K562 (cell line): Measurements from ENCODE around the gene ASPRV1. TPM values are rescaled to one million over a fixed set of nuclear protein-coding genes. Genes with fewer than 3 reads are reported as not detected.
"Not testable (repeated sequence)": the region's sequence is repeated elsewhere in the genome, so short reads cannot be mapped to it uniquely, and the experiment has no call there.

Source experiments
- ATAC-seq: fragments of 200-7000 bp; cut with Tn5 transposase; 3 replicates; pipeline ENCODE4 v1.9.1; 2020; ENCODE audit warnings: moderate library complexity
- BruUV-seq: library from RNA; stranded (reverse); fragments of 400-500 nt; replicated peaks from 2 replicates; lab custom pipeline; 2021; lab: Mats Ljungman, UMichigan
- CTCF ChIA-PET: fragments of 300-600 bp; formaldehyde crosslinking; extraction: SDS; loops from one replicate; lab custom pipeline; 2021; ENCODE audit warnings: low intra/inter-chr PET ratio; lab: Yijun Ruan, JAX
- POLR2A ChIA-PET: fragments of 300-600, 350-650 bp; sonication (Branson Sonifier 250); formaldehyde crosslinking; extraction: SDS; loops from one replicate; lab custom pipeline; 2021; ENCODE audit warnings: antibody characterized with exemption, inconsistent platforms; lab: Yijun Ruan, JAX
- DNase-seq, 4 experiments: peaks; one replicate each; pipeline versions ENCODE4 v3.0.0 to v3.0.0-alpha.2; 2011 to 2018; ENCODE audit warnings: low spot score in 3 of 4, mixed read lengths in 3 of 4; ENCODE audit errors: extremely low read depth in 1 of 4
- FAIRE-seq: peaks from 2 replicates; lab custom pipeline; 2011; peaks lifted over from hg19 to GRCh38; lab: Jason Lieb, UNC
- H2AFZ ChIP-seq: 2 replicates; pipeline ENCODE4 v1.6.0; 2011; ENCODE audit warnings: low read depth, low read length, control low read depth, inconsistent platforms
- H3K27ac ChIP-seq: fragments of 200-600 bp; 3 replicates; pipeline ENCODE4 v1.8.0; 2011; ENCODE audit warnings: low read depth, mild to moderate bottlenecking, control low read depth, inconsistent platforms, low read length, moderate library complexity, mixed read lengths; ENCODE audit errors: extremely low read depth
- H3K27me3 ChIP-seq, 2 experiments: fragments of 300-600 bp in 1 of 2; 2 replicates in 1 of 2; 3 replicates in 1 of 2; pipeline versions ENCODE4 v1.6.0 to v1.8.0; 2011; ENCODE audit warnings: inconsistent platforms in 2 of 2, low read length in 2 of 2, mild to moderate bottlenecking in 1 of 2, mixed read lengths in 1 of 2, moderate library complexity in 1 of 2; ENCODE audit not compliant: control insufficient read depth in 2 of 2, insufficient read depth in 2 of 2
- H3K36me3 ChIP-seq: fragments of 300-600 bp; 3 replicates; pipeline ENCODE4 v1.8.0; 2011; ENCODE audit warnings: mild to moderate bottlenecking, low read length, inconsistent platforms; ENCODE audit not compliant: control insufficient read depth, insufficient read depth
- H3K4me1 ChIP-seq, 2 experiments: fragments of 200-600 bp in 1 of 2; replicated peaks in 1 of 2; 2 replicates in 1 of 2; 3 replicates in 1 of 2; pipeline versions ENCODE4 v1.5.1 to v1.8.0; 2011; ENCODE audit warnings: inconsistent platforms in 2 of 2, low read length in 2 of 2, mild to moderate bottlenecking in 1 of 2, mixed read lengths in 1 of 2, moderate library complexity in 1 of 2; ENCODE audit not compliant: control insufficient read depth in 2 of 2, insufficient read depth in 2 of 2
- H3K4me2 ChIP-seq: 2 replicates; pipeline ENCODE4 v1.6.1; 2011; ENCODE audit warnings: low read length, control low read depth, inconsistent platforms, mixed read lengths; ENCODE audit not compliant: insufficient read depth
- H3K4me3 ChIP-seq: fragments of 200-600 bp; sonication (generic), shearing (Covaris generic); 2 replicates; pipeline ENCODE4 v1.5.1; 2016; ENCODE audit warnings: control low read depth, inconsistent platforms
- H3K79me2 ChIP-seq: fragments of 200-600 bp; 3 replicates; pipeline ENCODE4 v1.8.0; 2011; ENCODE audit warnings: low read length, inconsistent platforms; ENCODE audit not compliant: control insufficient read depth, insufficient read depth
- H3K9ac ChIP-seq, 2 experiments: 2 replicates each; pipeline versions ENCODE4 v1.6.0 to v1.6.1; 2011; ENCODE audit warnings: low read depth in 2 of 2, low read length in 2 of 2, control low read depth in 1 of 2, inconsistent platforms in 1 of 2, mild to moderate bottlenecking in 1 of 2, mixed read lengths in 1 of 2; ENCODE audit not compliant: insufficient read depth in 1 of 2
- H3K9me1 ChIP-seq: one replicate; pipeline ENCODE4 v1.6.0; 2011; ENCODE audit warnings: inconsistent platforms, mild to moderate bottlenecking, low read length, moderate library complexity; ENCODE audit not compliant: control insufficient read depth, insufficient read depth
- H3K9me3 ChIP-seq: replicated peaks from 2 replicates; pipeline ENCODE4 v1.5.1; 2011; ENCODE audit warnings: low read depth, low read length, inconsistent platforms; ENCODE audit not compliant: control insufficient read depth, insufficient read depth
- H4K20me1 ChIP-seq: replicated peaks from 2 replicates; pipeline ENCODE4 v1.6.1; 2011; ENCODE audit warnings: low read length, inconsistent platforms, mixed read lengths; ENCODE audit not compliant: control insufficient read depth, insufficient read depth
- CCAR2 ChIP-seq: fragments of 200-400 bp; formaldehyde crosslinking; IDR thresholded peaks from 2 replicates; pipeline ENCODE4 v1.6.1; 2017; ENCODE audit warnings: mild to moderate bottlenecking, low read depth, low read length
- CREBBP ChIP-seq: IDR thresholded peaks from one replicate; pipeline ENCODE4 v1.6.1; 2012; ENCODE audit warnings: low read depth, mild to moderate bottlenecking, control low read depth, inconsistent platforms, low read length
- FOXA1 ChIP-seq: fragments of 450-650 bp; IDR thresholded peaks from 2 replicates; pipeline ENCODE4 v1.6.1; 2016; ENCODE audit warnings: mild to moderate bottlenecking, borderline replicate concordance
- HOXB6 ChIP-seq: fragments of 250-450 bp; sonication (Bioruptor Pico); IDR thresholded peaks from 2 replicates; pipeline ENCODE4 v1.5.1; 2022; ENCODE audit warnings: mild to moderate bottlenecking, borderline replicate concordance
- KDM4B ChIP-seq, 2 experiments: fragments of 450-650 bp in 1 of 2; sonication (generic) in 1 of 2; IDR thresholded peaks; 2 replicates each; pipeline ENCODE4 v1.6.1; 2016 to 2017; ENCODE audit warnings: borderline replicate concordance in 2 of 2, antibody characterized with exemption in 1 of 2, low read depth in 1 of 2, mild to moderate bottlenecking in 1 of 2
- ZNF57 ChIP-seq: fragments of 450-650 bp; formaldehyde crosslinking; IDR thresholded peaks from 2 replicates; pipeline ENCODE4 v1.4.0; 2020; ENCODE audit warnings: mild to moderate bottlenecking, moderate library complexity
- ZZZ3 ChIP-seq: fragments of 450-650 bp; IDR thresholded peaks from 2 replicates; pipeline ENCODE4 v1.6.1; 2016; ENCODE audit warnings: antibody characterized with exemption, mild to moderate bottlenecking, moderate library complexity
- WGBS: fragments of 100-300 bp; shearing (Covaris generic); methylation state at CpG from one replicate; pipeline ENCODE4 v1.1.6; 2016; ENCODE audit warnings: low coverage, mixed read lengths; ENCODE audit not compliant: insufficient coverage; ENCODE audit errors: missing lambda C conversion rate; 5-methylcytosine and 5-hydroxymethylcytosine counted together
- in situ Hi-C: fragments of 300-500 bp; cut with MboI; formaldehyde crosslinking; loops from 4 replicates; pipeline ENCODE4 v1.15.0; 2018; ENCODE audit warnings: inconsistent platforms, mixed read lengths
- intact Hi-C: fragments of 100-400 bp; cut with micrococcal nuclease; formaldehyde crosslinking; loops from 2 replicates; pipeline ENCODE4 v1.14.2; 2022
- polyA plus RNA-seq, 8 experiments: library from polyadenylated mRNA; depleted of rRNA in 4 of 8; stranded (reverse) in 5 of 8; unstranded in 3 of 8; fragments of >200 nt; fragmentation: Nextera tagmentation in 2 of 8; fragmentation: Illumina TruSeq in 1 of 8; extraction: Ambion mirVana in 2 of 8; extraction: Trizol in 1 of 8; gene quantifications; 2 replicates each; pipeline versions ENCODE4 v1.2.1 to v1.2.3, GENCODE V29; 2011 to 2014; ENCODE audit warnings: inconsistent platforms in 1 of 8, missing spikeins in 1 of 8
- total RNA-seq, 7 experiments: library from RNA; depleted of rRNA in 6 of 7; stranded (reverse); fragments of >200 nt in 6 of 7; fragmentation: Illumina TruSeq in 2 of 7; extraction: Trizol in 2 of 7; gene quantifications; 2 replicates each; pipeline versions ENCODE4 v1.2.1 to v1.2.3, GENCODE V29; 2011 to 2021; ENCODE audit warnings: low replicate concordance in 1 of 7
- TF ChIP-seq, protein P1 (sequence below): fragments of 450-650 bp; IDR thresholded peaks from 2 replicates; pipeline ENCODE4 v1.6.1; 2017; ENCODE audit warnings: antibody characterized with exemption, mild to moderate bottlenecking

Gene ASPRV1
- total and polyA plus RNA-seq, 9 of the 15 experiments (the other 6 are each of a cell fraction or from before 2014, with no cell fraction given) = 0.17 to 0.72 (median 0.47) TPM; not detected in 1

DNA sequence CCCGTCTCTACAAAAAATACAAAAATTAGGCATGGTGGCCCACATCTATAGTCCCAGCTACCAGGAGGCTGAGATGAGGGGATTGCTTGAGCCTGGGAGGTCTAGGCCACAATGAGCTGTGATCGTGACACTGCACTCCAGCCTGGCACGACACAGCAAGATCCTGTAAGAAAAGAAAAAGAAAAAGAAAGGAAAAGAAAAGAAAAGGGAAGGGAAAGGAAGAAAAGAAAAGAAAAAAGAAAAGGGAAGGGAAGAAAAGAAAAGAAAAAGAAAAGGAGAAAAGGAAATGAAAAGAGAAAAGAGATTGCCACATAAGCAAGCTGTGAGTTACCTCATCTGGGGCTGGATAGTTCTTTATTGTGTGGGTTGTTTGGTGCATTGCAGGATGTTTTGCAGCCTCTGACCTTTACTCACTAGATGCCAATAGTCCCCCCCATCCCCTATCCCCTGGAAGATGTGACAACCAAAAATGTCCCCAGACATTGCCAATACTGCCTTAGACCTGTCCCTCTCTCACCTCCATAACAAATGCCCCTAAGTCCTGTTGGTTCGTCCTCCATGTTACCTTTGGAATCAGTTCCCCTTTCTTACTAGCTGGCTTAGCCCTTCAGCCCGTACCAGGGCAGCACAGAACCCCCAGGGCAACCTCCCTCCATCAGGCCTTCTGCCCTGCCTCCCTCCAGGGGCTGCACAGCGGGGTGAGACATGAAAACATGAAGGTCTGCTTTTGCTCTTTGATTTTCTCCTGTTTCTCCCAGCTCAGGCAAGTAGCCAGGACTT lies 8.9 kb downstream of the ASPRV1 start (continued):
- TF ChIP-seq FOXA1 (no peak), ZNF57 (no peak)

GRCh38 chr2:69950671-69951070 lies 10.8 kb downstream of the ASPRV1 start:
- H3K27ac ChIP-seq, DNase-seq, H3K9ac ChIP-seq, FAIRE-seq, H3K9me3 ChIP-seq, intact Hi-C loops, BruUV-seq, H3K36me3 ChIP-seq, H3K27me3 ChIP-seq, CTCF ChIA-PET, H3K4me3 ChIP-seq, in situ Hi-C loops, H4K20me1 ChIP-seq, H2AFZ ChIP-seq, H3K4me2 ChIP-seq, ATAC-seq, H3K9me1 ChIP-seq, H3K79me2 ChIP-seq: not testable (repeated sequence)
- WGBS = 80% methylated on average over 3 of the region's 3 CpGs
- peaks cover 23 to 34% of the 10 kb centered on the region in 2 experiments for H3K4me1 ChIP-seq
- POLR2A ChIA-PET = interaction anchor here (1.3 kb wide), 1 partner anchor 19 kb away, joined by 3 read pairs; no protein-coding TSS in a partner anchor

- H3K9me3 ChIP-seq = no peaks in the 10 kb centered on the region
- no peak for ATAC-seq
- no peak for FAIRE-seq
- intact Hi-C loops = no loop called here
- H3K36me3 ChIP-seq = no peaks in the 10 kb centered on the region
- no peak overlapping the region for H3K4me3 ChIP-seq
- no peaks in the 10 kb centered on the region for H3K9me1 ChIP-seq
- no peaks in the 10 kb centered on the region for H3K79me2 ChIP-seq
- no peak overlapping the region for H2AFZ ChIP-seq
- H3K27ac ChIP-seq = no peak overlapping the region
- no peak overlapping the region for H3K9ac ChIP-seq
- no peak overlapping the region for H3K4me2 ChIP-seq
- H3K27me3 ChIP-seq = no peaks in the 10 kb centered on the region
- POLR2A ChIA-PET = interaction anchor here (1.3 kb wide), 1 partner anchor 18 kb away, joined by 3 read pairs; no protein-coding TSS in a partner anchor
- no peaks in the 10 kb centered on the region for H4K20me1 ChIP-seq
- CTCF ChIA-PET = no interaction called here
- H3K4me1 ChIP-seq = peaks cover 24 to 34% of the 10 kb centered on the region in 2 experiments
- in situ Hi-C loops = no loop called here
- 47% methylated on average over 5 of the region's 5 CpGs for WGBS
- no TSS peak for BruUV-seq
- no peak for DNase-seq
- TF ChIP-seq HOXB6 (CRISPR knock-in tag) (no peak), CCAR2 (no peak), CREBBP (no peak), ZZZ3 (no peak), KDM4B (IDR thresholded peaks at IDR 0.05; ENCODE audit: borderline replicate concordance in 2 of 2, low read depth in 1 of 2) (no peak)
- TF ChIP-seq, protein P1, sequence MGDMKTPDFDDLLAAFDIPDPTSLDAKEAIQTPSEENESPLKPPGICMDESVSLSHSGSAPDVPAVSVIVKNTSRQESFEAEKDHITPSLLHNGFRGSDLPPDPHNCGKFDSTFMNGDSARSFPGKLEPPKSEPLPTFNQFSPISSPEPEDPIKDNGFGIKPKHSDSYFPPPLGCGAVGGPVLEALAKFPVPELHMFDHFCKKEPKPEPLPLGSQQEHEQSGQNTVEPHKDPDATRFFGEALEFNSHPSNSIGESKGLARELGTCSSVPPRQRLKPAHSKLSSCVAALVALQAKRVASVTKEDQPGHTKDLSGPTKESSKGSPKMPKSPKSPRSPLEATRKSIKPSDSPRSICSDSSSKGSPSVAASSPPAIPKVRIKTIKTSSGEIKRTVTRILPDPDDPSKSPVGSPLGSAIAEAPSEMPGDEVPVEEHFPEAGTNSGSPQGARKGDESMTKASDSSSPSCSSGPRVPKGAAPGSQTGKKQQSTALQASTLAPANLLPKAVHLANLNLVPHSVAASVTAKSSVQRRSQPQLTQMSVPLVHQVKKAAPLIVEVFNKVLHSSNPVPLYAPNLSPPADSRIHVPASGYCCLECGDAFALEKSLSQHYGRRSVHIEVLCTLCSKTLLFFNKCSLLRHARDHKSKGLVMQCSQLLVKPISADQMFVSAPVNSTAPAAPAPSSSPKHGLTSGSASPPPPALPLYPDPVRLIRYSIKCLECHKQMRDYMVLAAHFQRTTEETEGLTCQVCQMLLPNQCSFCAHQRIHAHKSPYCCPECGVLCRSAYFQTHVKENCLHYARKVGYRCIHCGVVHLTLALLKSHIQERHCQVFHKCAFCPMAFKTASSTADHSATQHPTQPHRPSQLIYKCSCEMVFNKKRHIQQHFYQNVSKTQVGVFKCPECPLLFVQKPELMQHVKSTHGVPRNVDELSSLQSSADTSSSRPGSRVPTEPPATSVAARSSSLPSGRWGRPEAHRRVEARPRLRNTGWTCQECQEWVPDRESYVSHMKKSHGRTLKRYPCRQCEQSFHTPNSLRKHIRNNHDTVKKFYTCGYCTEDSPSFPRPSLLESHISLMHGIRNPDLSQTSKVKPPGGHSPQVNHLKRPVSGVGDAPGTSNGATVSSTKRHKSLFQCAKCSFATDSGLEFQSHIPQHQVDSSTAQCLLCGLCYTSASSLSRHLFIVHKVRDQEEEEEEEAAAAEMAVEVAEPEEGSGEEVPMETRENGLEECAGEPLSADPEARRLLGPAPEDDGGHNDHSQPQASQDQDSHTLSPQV = no peak
Measured at GRCh38 chr2:69950241-69950640, 11.2 kb downstream of the ASPRV1 start.
